ENCODE measurements around the gene CEP89.

Gene CEP89

GRCh38 chr19:32873247-32873959, 98.4 kb downstream of the CEP89 start:
- H4K20me1 ChIP-seq (ENCODE audit: insufficient read depth, low read length, poor library complexity, severe bottlenecking), result no peaks in the 10 kb centered on the region

DNA sequence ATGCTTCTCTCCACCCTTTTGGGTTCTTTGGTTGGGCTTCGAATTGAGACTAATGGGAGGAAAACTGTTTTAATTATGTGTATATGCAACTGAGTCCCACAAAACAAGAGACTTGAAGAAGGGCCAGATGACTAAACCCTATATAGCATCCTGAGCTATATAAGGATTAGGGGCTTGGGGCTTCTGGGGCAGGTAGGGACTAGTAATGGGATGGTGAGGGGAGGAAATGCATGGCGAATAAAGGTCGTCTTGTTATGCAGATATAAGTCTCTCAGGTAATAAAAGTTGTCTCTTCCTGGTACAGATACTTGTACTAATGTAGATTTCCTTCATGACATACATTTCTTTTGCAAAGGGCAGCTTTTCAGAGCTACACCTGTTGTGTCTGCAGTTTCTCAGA, 99.4 kb downstream of the CEP89 start:
- H3K9ac ChIP-seq (ENCODE audit: low read depth, low read length, poor library complexity, severe bottlenecking), result no peak overlapping the region
- H3K4me2 ChIP-seq (ENCODE audit: low read depth, low read length, poor library complexity, severe bottlenecking), result no peak overlapping the region
- no peaks in the 10 kb centered on the region for H3K9me3 ChIP-seq (ENCODE audit: insufficient read depth, low read depth, low read length)
- H3K4me1 ChIP-seq (ENCODE audit: insufficient read depth, low read length, poor library complexity, severe bottlenecking), result no peaks in the 10 kb centered on the region
- H3K27me3 ChIP-seq (ENCODE audit: insufficient read depth, low read length, poor library complexity, severe bottlenecking), result no peaks in the 10 kb centered on the region
- H4K20me1 ChIP-seq (ENCODE audit: insufficient read depth, low read length, poor library complexity, severe bottlenecking), result no peaks in the 10 kb centered on the region
- H3K9me2 ChIP-seq (replicated peaks; ENCODE audit: low read depth, low read length), result no peaks in the 10 kb centered on the region
- no peak overlapping the region for H3K4me3 ChIP-seq (ENCODE audit: low read length, poor library complexity, severe bottlenecking)
- no peaks in the 10 kb centered on the region for H3F3A ChIP-seq (ENCODE audit: low read depth)
- H3K36me3 ChIP-seq (ENCODE audit: insufficient read depth, low read length), result no peaks in the 10 kb centered on the region
- TF ChIP-seq CTCF (conservative IDR thresholded peaks at IDR 0.05; ENCODE audit: low read length) (no peak), EZH2phosphoT487 (IDR thresholded peaks at IDR 0.05; ENCODE audit: borderline replicate concordance) (no peak)
- H3K79me2 ChIP-seq (ENCODE audit: insufficient read depth, low read length), result no peaks in the 10 kb centered on the region
- no peak overlapping the region for H2AFZ ChIP-seq (ENCODE audit: low read length)

More at GRCh38 chr19:32873247-32873959, 98.4 kb downstream of the CEP89 start:
- Histone ChIP-seq H3K4me3 (ENCODE audit: low read length, poor library complexity, severe bottlenecking) (no peak overlapping the region), H2AFZ (ENCODE audit: low read length) (no peak overlapping the region), H3K4me2 (ENCODE audit: low read depth, low read length, poor library complexity, severe bottlenecking) (no peak overlapping the region), H3K9ac (ENCODE audit: low read depth, low read length, poor library complexity, severe bottlenecking) (no peak overlapping the region), H3F3A (ENCODE audit: low read depth) (no peaks in the 10 kb centered on the region), H3K27me3 (ENCODE audit: insufficient read depth, low read length, poor library complexity, severe bottlenecking) (no peaks in the 10 kb centered on the region), H3K4me1 (ENCODE audit: insufficient read depth, low read length, poor library complexity, severe bottlenecking) (no peaks in the 10 kb centered on the region), H3K9me2 (replicated peaks; ENCODE audit: low read depth, low read length) (no peaks in the 10 kb centered on the region), H3K79me2 (ENCODE audit: insufficient read depth, low read length) (no peaks in the 10 kb centered on the region), H3K9me3 (ENCODE audit: insufficient read depth, low read depth, low read length) (no peaks in the 10 kb centered on the region), H3K36me3 (ENCODE audit: insufficient read depth, low read length) (no peaks in the 10 kb centered on the region)
- TF ChIP-seq EZH2phosphoT487 (IDR thresholded peaks at IDR 0.05; ENCODE audit: borderline replicate concordance) (no peak), CTCF (conservative IDR thresholded peaks at IDR 0.05; ENCODE audit: low read length) (no peak)

DNA sequence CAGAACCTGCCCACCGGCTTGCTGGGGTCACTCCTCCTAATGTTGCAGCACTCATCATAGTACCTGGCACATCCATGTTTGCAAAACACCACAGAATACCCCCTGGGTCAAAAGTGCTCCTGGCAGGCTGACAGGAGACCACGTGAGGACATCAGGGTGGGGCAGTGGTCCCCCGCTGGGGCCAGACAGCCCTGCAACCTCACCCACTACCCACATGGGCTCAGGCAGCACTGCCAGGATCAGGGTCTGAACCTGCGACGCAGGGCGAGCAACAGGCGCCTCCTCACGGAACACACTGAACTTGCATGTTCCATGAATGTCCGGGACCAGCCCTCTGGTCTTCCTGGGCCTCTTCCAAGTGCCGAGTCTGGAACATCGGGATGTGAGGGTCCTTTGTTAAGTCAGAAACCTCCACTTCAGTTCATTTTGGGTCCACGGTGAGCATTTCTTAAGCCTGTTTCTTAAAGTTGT, 100.7 kb downstream of the CEP89 start:
- Histone ChIP-seq H3K79me2 (ENCODE audit: insufficient read depth, low read length) (no peaks in the 10 kb centered on the region), H2AFZ (ENCODE audit: low read length) (no peak overlapping the region), H3K9ac (ENCODE audit: low read depth, low read length, poor library complexity, severe bottlenecking) (no peak overlapping the region)

More for the DNA sequence above, 100.7 kb downstream of the CEP89 start:
- Histone ChIP-seq H3K4me1 (ENCODE audit: insufficient read depth, low read length, poor library complexity, severe bottlenecking) (no peaks in the 10 kb centered on the region), H3F3A (ENCODE audit: low read depth) (no peaks in the 10 kb centered on the region), H3K9me2 (replicated peaks; ENCODE audit: low read depth, low read length) (no peaks in the 10 kb centered on the region), H3K27me3 (ENCODE audit: insufficient read depth, low read length, poor library complexity, severe bottlenecking) (no peaks in the 10 kb centered on the region), H3K4me3 (ENCODE audit: low read length, poor library complexity, severe bottlenecking) (no peak overlapping the region), H3K9me3 (ENCODE audit: insufficient read depth, low read depth, low read length) (no peaks in the 10 kb centered on the region), H3K36me3 (ENCODE audit: insufficient read depth, low read length) (no peaks in the 10 kb centered on the region), H4K20me1 (ENCODE audit: insufficient read depth, low read length, poor library complexity, severe bottlenecking) (no peaks in the 10 kb centered on the region), H3K4me2 (ENCODE audit: low read depth, low read length, poor library complexity, severe bottlenecking) (no peak overlapping the region)
- TF ChIP-seq EZH2phosphoT487 (IDR thresholded peaks at IDR 0.05; ENCODE audit: borderline replicate concordance) (no peak), CTCF (conservative IDR thresholded peaks at IDR 0.05; ENCODE audit: low read length) (no peak)
